ENCODE measurements around the gene FBLN2. TPM values are rescaled to one million over a fixed set of nuclear protein-coding genes. Genes with fewer than 3 reads are reported as not detected.

The FBLN2 gene
- total and polyA plus RNA-seq, 4 donors, result 1.3 to 9.1 (median 4.3) TPM

- no peak overlapping the region for H3K27ac ChIP-seq (ENCODE audit: low read depth in 1 of 2, low read length in 2 of 2)
- no peak overlapping the region for H3K9ac ChIP-seq (ENCODE audit: low read depth in 1 of 2, low read length in 2 of 2)
- no peak for DNase-seq (ENCODE audit: low spot score)
- no peaks in the 10 kb centered on the region for H3K36me3 ChIP-seq (ENCODE audit: control insufficient read depth in 4 of 4, insufficient read depth in 3 of 4, low read depth in 1 of 4, low read length in 3 of 4)
- H3K4me3 ChIP-seq (ENCODE audit: low read depth in 1 of 3, low read length in 3 of 3), result no peak overlapping the region
- no peak for TF ChIP-seq EGR1 (IDR thresholded peaks at IDR 0.05; ENCODE audit: low read depth in 2 of 2)
- 87% methylated on average over 16 of the region's 16 CpGs for WGBS
- H3K4me1 ChIP-seq (ENCODE audit: control insufficient read depth in 4 of 4, insufficient read depth in 4 of 4, low read length in 3 of 4), result no peaks in the 10 kb centered on the region
- H3K9me3 ChIP-seq (ENCODE audit: control insufficient read depth in 4 of 4, low read length in 3 of 4), result no peaks in the 10 kb centered on the region
- no peaks in the 10 kb centered on the region for H3K27me3 ChIP-seq (ENCODE audit: control insufficient read depth in 4 of 4, insufficient read depth in 4 of 4, low read length in 3 of 4)
Measured at GRCh38 chr3:13663781-13664535, 115.0 kb downstream of the FBLN2 start.

- H3K9me3 ChIP-seq (ENCODE audit: control insufficient read depth in 4 of 4, low read length in 3 of 4), result no peaks in the 10 kb centered on the region
- H3K4me3 ChIP-seq (ENCODE audit: low read depth in 1 of 3, low read length in 3 of 3), result no peak overlapping the region
- no peaks in the 10 kb centered on the region for H3K27me3 ChIP-seq (ENCODE audit: control insufficient read depth in 4 of 4, insufficient read depth in 4 of 4, low read length in 3 of 4)
- H3K27ac ChIP-seq (ENCODE audit: low read depth in 1 of 2, low read length in 2 of 2), result no peak overlapping the region
- no peaks in the 10 kb centered on the region for H3K36me3 ChIP-seq (ENCODE audit: control insufficient read depth in 4 of 4, insufficient read depth in 3 of 4, low read depth in 1 of 4, low read length in 3 of 4)
- H3K4me1 ChIP-seq (ENCODE audit: control insufficient read depth in 4 of 4, insufficient read depth in 4 of 4, low read length in 3 of 4), result no peaks in the 10 kb centered on the region
- TF ChIP-seq HNF4G (IDR thresholded peaks at IDR 0.05) (no peak), ATF3 (IDR thresholded peaks at IDR 0.05) (no peak), FOXA2 (IDR thresholded peaks at IDR 0.05) (no peak), REST (IDR thresholded peaks at IDR 0.05) (no peak), ZBTB33 (IDR thresholded peaks at IDR 0.05) (no peak), GABPA (IDR thresholded peaks at IDR 0.05 in 1 of 2, conservative IDR thresholded peaks at IDR 0.05 in 1 of 2) (no peak), SP1 (IDR thresholded peaks at IDR 0.05) (no peak), YY1 (IDR thresholded peaks at IDR 0.05) (no peak), TAF1 (conservative IDR thresholded peaks at IDR 0.05) (no peak), EGR1 (IDR thresholded peaks at IDR 0.05; ENCODE audit: low read depth in 2 of 2) (no peak)
- 60% methylated on average over 16 of the region's 16 CpGs for WGBS
- DNase-seq (ENCODE audit: low spot score), result no peak
- H3K9ac ChIP-seq (ENCODE audit: low read depth in 1 of 2, low read length in 2 of 2), result no peak overlapping the region
Measured at GRCh38 chr3:13665582-13666226, 116.8 kb downstream of the FBLN2 start.

GRCh38 chr3:13666227-13666619 lies 117.3 kb downstream of the FBLN2 start:
- H3K4me3 ChIP-seq (ENCODE audit: low read depth in 1 of 3, low read length in 3 of 3), result no peak overlapping the region
- 70% methylated on average over 4 of the region's 4 CpGs for WGBS
- no peak overlapping the region for H3K9ac ChIP-seq (ENCODE audit: low read depth in 1 of 2, low read length in 2 of 2)
- TF ChIP-seq EGR1 (IDR thresholded peaks at IDR 0.05; ENCODE audit: low read depth in 2 of 2), result no peak
- TF ChIP-seq HNF4G (IDR thresholded peaks at IDR 0.05), result no peak
- no peak for TF ChIP-seq MAX (IDR thresholded peaks at IDR 0.05)
- TF ChIP-seq FOXA2 (IDR thresholded peaks at IDR 0.05), result no peak
- no peak for TF ChIP-seq YY1 (IDR thresholded peaks at IDR 0.05)
- TF ChIP-seq NR2F2 (IDR thresholded peaks at IDR 0.05), result no peak
- no peak for TF ChIP-seq REST (IDR thresholded peaks at IDR 0.05)
- H3K27ac ChIP-seq (ENCODE audit: low read depth in 1 of 2, low read length in 2 of 2), result no peak overlapping the region
- no peaks in the 10 kb centered on the region for H3K36me3 ChIP-seq (ENCODE audit: control insufficient read depth in 4 of 4, insufficient read depth in 3 of 4, low read depth in 1 of 4, low read length in 3 of 4)
- DNase-seq (ENCODE audit: low spot score), result no peak
- no peaks in the 10 kb centered on the region for H3K27me3 ChIP-seq (ENCODE audit: control insufficient read depth in 4 of 4, insufficient read depth in 4 of 4, low read length in 3 of 4)
- H3K9me3 ChIP-seq (ENCODE audit: control insufficient read depth in 4 of 4, low read length in 3 of 4), result no peaks in the 10 kb centered on the region
- H3K4me1 ChIP-seq (ENCODE audit: control insufficient read depth in 4 of 4, insufficient read depth in 4 of 4, low read length in 3 of 4), result no peaks in the 10 kb centered on the region
